Mesothelial cell of epicardium (in vitro differentiated cells): Measurements from ENCODE around the gene NOSIP. TPM values are rescaled to one million over a fixed set of nuclear protein-coding genes. Genes with fewer than 3 reads are reported as not detected.
A peak's percentile ranks its signal among the peaks of the same experiment; 100 is the strongest.

Source experiments
- DNase-seq, 2 experiments: peaks; one replicate each; pipeline ENCODE4 v3.0.0; 2021; ENCODE audit warnings: low spot score in 2 of 2; ENCODE audit not compliant: unreplicated experiment in 2 of 2
- H3K27ac Mint-ChIP-seq: 2 replicates; pipeline ENCODE4 v1.8.0; 2021; ENCODE audit warnings: mixed read lengths
- H3K27me3 Mint-ChIP-seq: 2 replicates; pipeline ENCODE4 v1.8.0; 2021; ENCODE audit warnings: low read depth, mixed read lengths
- H3K36me3 Mint-ChIP-seq: 2 replicates; pipeline ENCODE4 v1.8.0; 2021; ENCODE audit warnings: mixed read lengths
- H3K4me1 Mint-ChIP-seq: 2 replicates; pipeline ENCODE4 v1.8.0; 2021; ENCODE audit warnings: mixed read lengths
- H3K4me3 Mint-ChIP-seq: 2 replicates; pipeline ENCODE4 v1.8.0; 2021; ENCODE audit warnings: mild to moderate bottlenecking, moderate library complexity, mixed read lengths
- H3K9me3 Mint-ChIP-seq: 2 replicates; pipeline ENCODE4 v1.8.0; 2021; ENCODE audit warnings: mixed read lengths
- total RNA-seq: library from RNA; stranded (reverse); gene quantifications from 3 replicates; pipeline ENCODE4 v1.2.1, GENCODE V29; 2021
- TF ChIP-seq, protein P1 (sequence below): fragments of 200-600 bp; sonication (generic); IDR thresholded peaks from one replicate; pipeline ENCODE4 v1.5.0; 2021; ENCODE audit warnings: antibody characterized with exemption; ENCODE audit not compliant: unreplicated experiment

NOSIP gene
- total RNA-seq, 1 donor from 2014 or later: 53.3 TPM

GRCh38 chr19:49528211-49528771 lies 52.1 kb downstream of the NOSIP start:
- Mint-ChIP-seq H3K4me3 (peak overlapping the region; percentile 63), H3K9me3 (no peaks in the 10 kb centered on the region), H3K4me1 (peaks cover 10% of the 10 kb centered on the region), H3K27ac (peak overlapping the region; percentile 16), H3K36me3 (peaks cover 29% of the 10 kb centered on the region), H3K27me3 (no peaks in the 10 kb centered on the region)
- TF ChIP-seq, protein P1, sequence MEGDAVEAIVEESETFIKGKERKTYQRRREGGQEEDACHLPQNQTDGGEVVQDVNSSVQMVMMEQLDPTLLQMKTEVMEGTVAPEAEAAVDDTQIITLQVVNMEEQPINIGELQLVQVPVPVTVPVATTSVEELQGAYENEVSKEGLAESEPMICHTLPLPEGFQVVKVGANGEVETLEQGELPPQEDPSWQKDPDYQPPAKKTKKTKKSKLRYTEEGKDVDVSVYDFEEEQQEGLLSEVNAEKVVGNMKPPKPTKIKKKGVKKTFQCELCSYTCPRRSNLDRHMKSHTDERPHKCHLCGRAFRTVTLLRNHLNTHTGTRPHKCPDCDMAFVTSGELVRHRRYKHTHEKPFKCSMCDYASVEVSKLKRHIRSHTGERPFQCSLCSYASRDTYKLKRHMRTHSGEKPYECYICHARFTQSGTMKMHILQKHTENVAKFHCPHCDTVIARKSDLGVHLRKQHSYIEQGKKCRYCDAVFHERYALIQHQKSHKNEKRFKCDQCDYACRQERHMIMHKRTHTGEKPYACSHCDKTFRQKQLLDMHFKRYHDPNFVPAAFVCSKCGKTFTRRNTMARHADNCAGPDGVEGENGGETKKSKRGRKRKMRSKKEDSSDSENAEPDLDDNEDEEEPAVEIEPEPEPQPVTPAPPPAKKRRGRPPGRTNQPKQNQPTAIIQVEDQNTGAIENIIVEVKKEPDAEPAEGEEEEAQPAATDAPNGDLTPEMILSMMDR: no peak
- DNase-seq: no peak

GRCh38 chr19:49524812-49525455 lies 55.4 kb downstream of the NOSIP start:
- Mint-ChIP-seq H3K4me1 (peaks cover 5% of the 10 kb centered on the region), H3K27me3 (no peaks in the 10 kb centered on the region), H3K36me3 (peaks cover 34% of the 10 kb centered on the region), H3K27ac (no peak overlapping the region), H3K9me3 (no peaks in the 10 kb centered on the region), H3K4me3 (no peak overlapping the region)
- DNase-seq: no peak
- TF ChIP-seq, protein P1: no peak

- TF ChIP-seq, protein P1: no peak
- Mint-ChIP-seq H3K9me3 (no peaks in the 10 kb centered on the region), H3K27me3 (no peaks in the 10 kb centered on the region), H3K4me1 (peaks cover 1% of the 10 kb centered on the region), H3K36me3 (peaks cover 37% of the 10 kb centered on the region), H3K4me3 (no peak overlapping the region), H3K27ac (no peak overlapping the region)
- DNase-seq: no peak
These were observed 59.5 kb downstream of the NOSIP start for GRCh38 chr19:49520705-49521319.

GRCh38 chr19:49518033-49518432 lies 62.3 kb downstream of the NOSIP start:
- Mint-ChIP-seq H3K27ac (no peak overlapping the region), H3K4me3 (no peak overlapping the region), H3K36me3 (peaks cover 27% of the 10 kb centered on the region), H3K4me1 (peaks cover 8% of the 10 kb centered on the region), H3K9me3 (no peaks in the 10 kb centered on the region), H3K27me3 (no peaks in the 10 kb centered on the region)
- TF ChIP-seq, protein P1: no peak
- no peak for DNase-seq

DNA sequence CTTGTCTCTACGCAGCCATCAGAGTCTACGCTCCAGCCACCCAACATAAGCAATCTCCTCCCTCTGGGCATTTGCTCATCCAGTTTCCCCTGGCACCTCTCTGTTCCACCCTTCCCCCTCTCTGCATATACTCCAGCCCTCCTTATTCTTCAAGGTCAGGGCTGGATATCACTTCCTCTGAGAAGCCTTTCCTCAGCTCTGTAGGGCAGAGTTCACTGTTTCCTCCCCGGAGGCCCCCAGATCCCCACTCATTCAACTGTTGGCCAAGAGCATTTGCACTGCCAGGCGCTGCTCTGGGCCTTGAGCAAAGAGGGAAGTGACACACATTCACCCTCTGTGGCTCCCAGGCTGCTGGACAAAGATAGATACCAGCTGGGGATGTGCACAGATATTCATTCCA lies 64.6 kb downstream of the NOSIP start:
- Mint-ChIP-seq H3K4me3 (peak overlapping the region; percentile 48), H3K4me1 (peaks cover 20% of the 10 kb centered on the region), H3K36me3 (peaks cover 22% of the 10 kb centered on the region), H3K27ac (no peak overlapping the region), H3K27me3 (no peaks in the 10 kb centered on the region), H3K9me3 (no peaks in the 10 kb centered on the region)
- DNase-seq: no peak
- TF ChIP-seq, protein P1: no peak
